IMR-90 (cell line): ENCODE measurements around the gene SLC7A6.

ENCODE experiments used
- CEBPB ChIP-seq: IDR thresholded peaks from 2 replicates; pipeline ENCODE4 v1.6.1; 2012; ENCODE audit warnings: low read depth, low read length, improper control_type of control experiment
- CTCF ChIP-seq: conservative IDR thresholded peaks from 2 replicates; pipeline ENCODE4 v1.5.1; 2012; ENCODE audit warnings: mild to moderate bottlenecking, low read depth, low read length, improper control_type of control experiment
- MAZ ChIP-seq: IDR thresholded peaks from 2 replicates; pipeline ENCODE4 v1.6.1; 2012; ENCODE audit warnings: low read depth, mild to moderate bottlenecking, low read length, improper control_type of control experiment, moderate library complexity, borderline replicate concordance

GRCh38 chr16:68306633-68307032, 42.3 kb downstream of the SLC7A6 start:
- TF ChIP-seq CTCF = no peak
- no peak for TF ChIP-seq CEBPB
- no peak for TF ChIP-seq MAZ
